ENCODE data around the gene DOCK1. TPM values are rescaled to one million over a fixed set of nuclear protein-coding genes. Genes with fewer than 3 reads are reported as not detected.

Gene DOCK1
- total RNA-seq, 1 experiment from 2014 or later: 40.0 TPM

DNA sequence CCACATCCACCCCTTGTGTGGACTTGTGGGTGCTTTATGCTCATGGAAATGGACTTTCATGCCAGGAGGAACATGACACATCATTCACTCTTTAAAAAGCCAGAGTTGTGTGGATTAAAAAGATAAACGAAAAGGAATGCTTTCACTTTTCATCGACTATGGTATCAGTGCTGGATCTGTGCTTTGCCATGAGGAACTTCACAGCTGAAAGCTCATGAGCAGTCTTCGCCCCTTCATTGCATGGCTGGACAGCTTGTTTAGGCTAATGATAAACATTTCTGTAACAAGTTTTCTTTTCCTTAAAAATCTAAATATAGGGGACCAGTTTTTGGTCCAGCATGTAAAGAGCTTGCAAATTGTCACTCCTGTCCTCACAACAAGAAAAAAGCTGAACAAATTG is 470.2 kb downstream of the DOCK1 start:
- H3K36me3 Mint-ChIP-seq (ENCODE audit: insufficient read depth, unreplicated experiment): peaks cover 16% of the 10 kb centered on the region
- TF ChIP-seq, protein P1, sequence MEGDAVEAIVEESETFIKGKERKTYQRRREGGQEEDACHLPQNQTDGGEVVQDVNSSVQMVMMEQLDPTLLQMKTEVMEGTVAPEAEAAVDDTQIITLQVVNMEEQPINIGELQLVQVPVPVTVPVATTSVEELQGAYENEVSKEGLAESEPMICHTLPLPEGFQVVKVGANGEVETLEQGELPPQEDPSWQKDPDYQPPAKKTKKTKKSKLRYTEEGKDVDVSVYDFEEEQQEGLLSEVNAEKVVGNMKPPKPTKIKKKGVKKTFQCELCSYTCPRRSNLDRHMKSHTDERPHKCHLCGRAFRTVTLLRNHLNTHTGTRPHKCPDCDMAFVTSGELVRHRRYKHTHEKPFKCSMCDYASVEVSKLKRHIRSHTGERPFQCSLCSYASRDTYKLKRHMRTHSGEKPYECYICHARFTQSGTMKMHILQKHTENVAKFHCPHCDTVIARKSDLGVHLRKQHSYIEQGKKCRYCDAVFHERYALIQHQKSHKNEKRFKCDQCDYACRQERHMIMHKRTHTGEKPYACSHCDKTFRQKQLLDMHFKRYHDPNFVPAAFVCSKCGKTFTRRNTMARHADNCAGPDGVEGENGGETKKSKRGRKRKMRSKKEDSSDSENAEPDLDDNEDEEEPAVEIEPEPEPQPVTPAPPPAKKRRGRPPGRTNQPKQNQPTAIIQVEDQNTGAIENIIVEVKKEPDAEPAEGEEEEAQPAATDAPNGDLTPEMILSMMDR (IDR thresholded peaks at IDR 0.05; ENCODE audit: unreplicated experiment): no peak
- CTCF ChIA-PET: interaction anchor here (0.6 kb wide), 2 partner anchors 188 to 1437 kb away, joined by 3 read pairs; no protein-coding TSS in a partner anchor
- H3K27ac Mint-ChIP-seq (ENCODE audit: low read depth, unreplicated experiment): no peak overlapping the region
- H3K4me3 Mint-ChIP-seq (ENCODE audit: unreplicated experiment): no peak overlapping the region
- intact Hi-C loops (cut with micrococcal nuclease): no loop called here
- H3K4me1 Mint-ChIP-seq (ENCODE audit: insufficient read depth, unreplicated experiment): no peaks in the 10 kb centered on the region
- no peak for DNase-seq (ENCODE audit: unreplicated experiment)
- H3K27me3 Mint-ChIP-seq (ENCODE audit: insufficient read depth, unreplicated experiment): no peaks in the 10 kb centered on the region
- no TSS peak for BruUV-seq (replicated peaks)
- POLR2A ChIA-PET: no interaction called here
- no peaks in the 10 kb centered on the region for H3K9me3 Mint-ChIP-seq (ENCODE audit: unreplicated experiment)

DNA sequence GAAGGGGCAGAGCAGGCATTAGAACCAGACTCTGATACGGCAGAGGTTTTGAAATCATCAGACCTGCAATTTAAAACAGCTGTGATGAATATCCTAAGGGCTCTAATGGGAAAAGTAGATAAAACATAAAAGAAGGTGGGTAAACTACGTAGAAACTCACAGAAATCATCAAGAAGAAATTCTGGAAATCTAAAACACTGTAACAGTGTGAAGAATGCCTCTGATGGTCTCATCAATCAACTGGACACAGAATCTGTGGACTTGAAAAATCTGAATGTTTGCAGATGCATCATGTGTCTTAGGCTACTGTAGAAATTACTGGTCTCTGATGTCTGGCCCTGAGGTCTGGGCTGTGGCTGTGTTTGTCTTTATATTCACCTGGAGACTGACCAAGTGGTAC is 470.8 kb downstream of the DOCK1 start:
- no peak for DNase-seq (ENCODE audit: unreplicated experiment)
- no peaks in the 10 kb centered on the region for H3K9me3 Mint-ChIP-seq (ENCODE audit: unreplicated experiment)
- CTCF ChIA-PET: no interaction called here

DNA sequence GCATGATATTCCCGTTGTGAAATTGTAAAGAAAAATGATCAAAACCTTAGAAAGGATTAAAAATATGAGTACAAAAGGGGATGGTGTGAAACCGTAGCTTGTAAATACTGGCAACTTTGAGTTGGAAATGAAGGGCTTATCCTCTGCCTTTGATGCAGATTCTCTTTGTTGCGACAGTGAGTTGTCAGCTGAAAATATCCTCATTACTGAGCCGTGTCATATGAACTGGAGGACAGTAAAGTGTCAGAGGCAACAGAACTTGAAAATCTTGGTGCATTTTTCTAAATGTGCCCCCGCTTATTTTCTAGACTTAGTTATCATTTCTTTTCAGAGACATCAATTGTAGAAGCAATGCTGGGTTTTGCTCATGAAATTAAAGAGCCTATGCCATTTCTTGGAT is 473.4 kb downstream of the DOCK1 start:
- TF ChIP-seq, protein P1 (IDR thresholded peaks at IDR 0.05; ENCODE audit: unreplicated experiment): no peak
- DNase-seq (ENCODE audit: unreplicated experiment): no peak
- CTCF ChIA-PET: no interaction called here
- Mint-ChIP-seq H3K27ac (ENCODE audit: low read depth, unreplicated experiment) (no peak overlapping the region), H3K9me3 (ENCODE audit: unreplicated experiment) (no peaks in the 10 kb centered on the region), H3K4me1 (ENCODE audit: insufficient read depth, unreplicated experiment) (no peaks in the 10 kb centered on the region), H3K4me3 (ENCODE audit: unreplicated experiment) (no peak overlapping the region), H3K27me3 (ENCODE audit: insufficient read depth, unreplicated experiment) (no peaks in the 10 kb centered on the region), H3K36me3 (ENCODE audit: insufficient read depth, unreplicated experiment) (peaks cover 22% of the 10 kb centered on the region)
- intact Hi-C loops (cut with micrococcal nuclease): no loop called here
- POLR2A ChIA-PET: no interaction called here
- no TSS peak for BruUV-seq (replicated peaks)

More for the DNA sequence above, 470.8 kb downstream of the DOCK1 start:
- no peaks in the 10 kb centered on the region for H3K27me3 Mint-ChIP-seq (ENCODE audit: insufficient read depth, unreplicated experiment)
- TF ChIP-seq, protein P1 (IDR thresholded peaks at IDR 0.05; ENCODE audit: unreplicated experiment): no peak
- H3K4me1 Mint-ChIP-seq (ENCODE audit: insufficient read depth, unreplicated experiment): no peaks in the 10 kb centered on the region
- intact Hi-C loops (cut with micrococcal nuclease): no loop called here
- peaks cover 16% of the 10 kb centered on the region for H3K36me3 Mint-ChIP-seq (ENCODE audit: insufficient read depth, unreplicated experiment)
- BruUV-seq (replicated peaks): no TSS peak
- POLR2A ChIA-PET: no interaction called here
- H3K4me3 Mint-ChIP-seq (ENCODE audit: unreplicated experiment): no peak overlapping the region
- H3K27ac Mint-ChIP-seq (ENCODE audit: low read depth, unreplicated experiment): no peak overlapping the region

DNA sequence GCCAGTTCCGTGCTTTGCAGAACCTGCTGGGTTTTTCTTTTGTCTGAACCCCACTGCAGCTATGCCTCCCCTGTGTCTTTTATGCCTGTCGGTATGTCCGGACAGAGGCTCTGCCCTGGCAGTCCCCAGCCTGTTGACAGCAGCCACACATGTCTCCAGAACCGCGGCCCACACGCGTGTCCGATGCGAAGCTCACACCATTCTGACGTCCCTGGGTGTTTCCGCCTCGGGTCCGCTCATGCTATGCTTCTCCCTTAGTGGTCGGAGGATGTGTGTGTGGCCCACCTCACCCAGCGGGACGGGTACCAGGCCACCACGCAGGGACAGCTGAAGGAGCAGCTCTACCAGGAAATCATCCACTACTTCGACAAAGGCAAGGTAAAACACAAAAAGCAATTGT is 479.3 kb downstream of the DOCK1 start:
- BruUV-seq (replicated peaks): no TSS peak
- TF ChIP-seq, protein P1 (IDR thresholded peaks at IDR 0.05; ENCODE audit: unreplicated experiment): no peak
- H3K36me3 Mint-ChIP-seq (ENCODE audit: insufficient read depth, unreplicated experiment): peaks cover 25% of the 10 kb centered on the region
- ChIA-PET CTCF (interaction anchor here (0.7 kb wide), 1 partner anchor 41 kb away, joined by 3 read pairs; no protein-coding TSS in a partner anchor), POLR2A (no interaction called here)
- intact Hi-C loops (cut with micrococcal nuclease): no loop called here
- no peak overlapping the region for H3K4me3 Mint-ChIP-seq (ENCODE audit: unreplicated experiment)
- H3K4me1 Mint-ChIP-seq (ENCODE audit: insufficient read depth, unreplicated experiment): no peaks in the 10 kb centered on the region
- no peak for DNase-seq (ENCODE audit: unreplicated experiment)
- H3K9me3 Mint-ChIP-seq (ENCODE audit: unreplicated experiment): no peaks in the 10 kb centered on the region
- no peaks in the 10 kb centered on the region for H3K27me3 Mint-ChIP-seq (ENCODE audit: insufficient read depth, unreplicated experiment)
- H3K27ac Mint-ChIP-seq (ENCODE audit: low read depth, unreplicated experiment): no peak overlapping the region
